SK-N-SH (cell line): ENCODE measurements around the gene VPS16.

Source experiments
- EP300 ChIP-seq, 2 experiments: IDR thresholded peaks; 2 replicates each; pipeline versions ENCODE4 v1.4.0 to v1.6.1; 2012; ENCODE audit warnings: borderline replicate concordance in 1 of 2, low read depth in 1 of 2, low read length in 1 of 2
- GABPA ChIP-seq: IDR thresholded peaks from 2 replicates; pipeline ENCODE4 v1.4.0; 2012; ENCODE audit warnings: low read depth, mild to moderate bottlenecking
- GATA2 ChIP-seq: sonication (generic); formaldehyde crosslinking; IDR thresholded peaks from 2 replicates; pipeline ENCODE4 v1.5.0; 2020; ENCODE audit warnings: mild to moderate bottlenecking, missing genetic modification reagents
- MXI1 ChIP-seq: IDR thresholded peaks from 2 replicates; pipeline ENCODE4 v1.6.1; 2012; ENCODE audit warnings: mild to moderate bottlenecking, low read depth, low read length, improper control_type of control experiment
- POLR2AphosphoS5 ChIP-seq: IDR thresholded peaks from 2 replicates; pipeline ENCODE4 v1.6.1; 2012; ENCODE audit warnings: low read depth, low read length
- RAD21 ChIP-seq: IDR thresholded peaks from 2 replicates; pipeline ENCODE4 v1.6.1; 2012; ENCODE audit warnings: mild to moderate bottlenecking, low read length
- RCOR1 ChIP-seq: fragments of 150-350 bp; IDR thresholded peaks from 2 replicates; pipeline ENCODE4 v1.6.1; 2017; ENCODE audit warnings: antibody characterized with exemption, low read length
- REST ChIP-seq: IDR thresholded peaks from 2 replicates; pipeline ENCODE4 v1.6.1; 2012; ENCODE audit warnings: mild to moderate bottlenecking, low read depth, low read length, moderate library complexity
- SIN3A ChIP-seq: IDR thresholded peaks from 2 replicates; pipeline ENCODE4 v1.6.1; 2012; ENCODE audit warnings: low read depth, mild to moderate bottlenecking, low read length, moderate library complexity, borderline replicate concordance
- TF ChIP-seq, protein P1 (sequence below): fragments of 200-600 bp; sonication (generic); IDR thresholded peaks from 2 replicates; pipeline ENCODE4 v1.6.1; 2017; ENCODE audit warnings: antibody characterized with exemption, mild to moderate bottlenecking, moderate library complexity
- TF ChIP-seq, protein P2 (sequence below): IDR thresholded peaks from 2 replicates; pipeline ENCODE4 v1.4.0; 2012; ENCODE audit warnings: low read depth

DNA sequence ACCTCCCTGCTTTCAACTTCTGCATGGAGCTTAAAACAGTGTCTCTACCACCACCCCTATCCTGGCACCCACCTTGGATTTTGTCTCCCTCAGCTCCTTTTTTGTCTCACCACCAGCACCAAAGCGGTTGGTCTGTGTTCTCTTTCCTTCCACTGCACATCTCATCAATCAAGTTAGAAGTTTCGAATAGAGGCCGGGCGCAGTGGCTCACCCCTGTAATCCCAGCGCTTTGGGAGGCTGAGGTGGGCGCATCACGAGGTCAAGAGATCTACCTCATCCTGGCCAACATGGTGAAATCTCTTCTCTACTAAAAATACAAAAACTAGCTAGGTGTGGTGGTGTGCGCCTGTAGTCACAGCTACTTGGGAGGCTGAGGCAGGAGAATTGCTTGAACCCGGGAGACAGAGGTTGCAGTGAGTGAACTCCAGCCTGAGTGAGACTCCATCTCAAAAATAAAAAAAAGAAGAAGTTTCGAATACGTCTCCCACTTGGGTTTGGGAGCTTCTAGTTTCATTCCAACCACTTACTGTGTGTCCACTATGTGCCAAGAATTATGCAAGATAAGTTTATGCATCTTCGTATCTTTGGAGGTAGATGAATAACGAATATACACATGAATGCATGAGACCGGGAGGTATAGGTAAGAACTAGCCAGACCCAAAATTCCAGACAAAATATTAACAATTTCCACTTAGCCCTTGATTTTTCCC is 6.0 kb upstream of the VPS16 start:
- TF ChIP-seq RAD21 (no peak), POLR2AphosphoS5 (no peak), RCOR1 (no peak), GATA2 (CRISPR knock-in tag) (no peak), GABPA (no peak), SIN3A (no peak), REST (no peak), MXI1 (no peak), EP300 (IDR thresholded peaks at IDR 0.05; ENCODE audit: borderline replicate concordance in 1 of 2, low read depth in 1 of 2, low read length in 1 of 2) (no peak)
- TF ChIP-seq, protein P1, sequence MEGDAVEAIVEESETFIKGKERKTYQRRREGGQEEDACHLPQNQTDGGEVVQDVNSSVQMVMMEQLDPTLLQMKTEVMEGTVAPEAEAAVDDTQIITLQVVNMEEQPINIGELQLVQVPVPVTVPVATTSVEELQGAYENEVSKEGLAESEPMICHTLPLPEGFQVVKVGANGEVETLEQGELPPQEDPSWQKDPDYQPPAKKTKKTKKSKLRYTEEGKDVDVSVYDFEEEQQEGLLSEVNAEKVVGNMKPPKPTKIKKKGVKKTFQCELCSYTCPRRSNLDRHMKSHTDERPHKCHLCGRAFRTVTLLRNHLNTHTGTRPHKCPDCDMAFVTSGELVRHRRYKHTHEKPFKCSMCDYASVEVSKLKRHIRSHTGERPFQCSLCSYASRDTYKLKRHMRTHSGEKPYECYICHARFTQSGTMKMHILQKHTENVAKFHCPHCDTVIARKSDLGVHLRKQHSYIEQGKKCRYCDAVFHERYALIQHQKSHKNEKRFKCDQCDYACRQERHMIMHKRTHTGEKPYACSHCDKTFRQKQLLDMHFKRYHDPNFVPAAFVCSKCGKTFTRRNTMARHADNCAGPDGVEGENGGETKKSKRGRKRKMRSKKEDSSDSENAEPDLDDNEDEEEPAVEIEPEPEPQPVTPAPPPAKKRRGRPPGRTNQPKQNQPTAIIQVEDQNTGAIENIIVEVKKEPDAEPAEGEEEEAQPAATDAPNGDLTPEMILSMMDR: no peak
- TF ChIP-seq, protein P2, sequence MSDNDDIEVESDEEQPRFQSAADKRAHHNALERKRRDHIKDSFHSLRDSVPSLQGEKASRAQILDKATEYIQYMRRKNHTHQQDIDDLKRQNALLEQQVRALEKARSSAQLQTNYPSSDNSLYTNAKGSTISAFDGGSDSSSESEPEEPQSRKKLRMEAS: no peak
